Muscle of back (tissue), 11 donors: ENCODE results near the gene CACNA2D3. TPM values are rescaled to one million over a fixed set of nuclear protein-coding genes. Genes with fewer than 3 reads are reported as not detected.
"Not testable (repeated sequence)": the region's sequence is repeated elsewhere in the genome, so short reads cannot be mapped to it uniquely, and the experiment has no call there.

Experiments used
- DNase-seq, 3 donors: peaks; one replicate each; pipeline versions ENCODE4 v3.0.0 to v3.0.0-alpha.2; 2013
- polyA plus RNA-seq, 10 donors: library from polyadenylated mRNA; unstranded; fragments of 120-200 nt; gene quantifications; one replicate each; pipeline ENCODE4 v1.2.1, GENCODE V29; 2013; ENCODE audit not compliant: insufficient read length in 10 of 10

CACNA2D3 gene
- polyA plus RNA-seq, 10 donors = 1.0 to 2.9 (median 1.9) TPM

DNA sequence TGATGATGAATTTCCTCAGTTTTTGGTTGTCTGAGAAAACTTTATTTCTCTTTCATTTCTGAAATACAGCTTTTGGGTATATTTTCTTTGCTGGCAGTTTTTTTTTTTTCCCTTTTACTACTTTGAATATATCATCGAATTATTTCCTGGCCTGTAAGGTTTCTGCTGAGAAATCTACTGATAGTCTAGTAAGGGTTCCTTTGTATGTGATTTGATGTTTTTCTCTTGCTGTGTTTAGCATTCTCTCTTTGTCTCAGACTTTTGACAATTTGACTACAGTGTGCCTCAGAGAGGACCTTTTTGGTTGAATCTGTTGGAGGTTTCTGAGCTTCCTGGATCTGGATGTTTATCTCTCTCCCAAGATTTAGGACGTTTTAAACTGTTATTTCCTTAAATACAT is 336.0 kb downstream of the CACNA2D3 start:
- DNase-seq = no peak

DNA sequence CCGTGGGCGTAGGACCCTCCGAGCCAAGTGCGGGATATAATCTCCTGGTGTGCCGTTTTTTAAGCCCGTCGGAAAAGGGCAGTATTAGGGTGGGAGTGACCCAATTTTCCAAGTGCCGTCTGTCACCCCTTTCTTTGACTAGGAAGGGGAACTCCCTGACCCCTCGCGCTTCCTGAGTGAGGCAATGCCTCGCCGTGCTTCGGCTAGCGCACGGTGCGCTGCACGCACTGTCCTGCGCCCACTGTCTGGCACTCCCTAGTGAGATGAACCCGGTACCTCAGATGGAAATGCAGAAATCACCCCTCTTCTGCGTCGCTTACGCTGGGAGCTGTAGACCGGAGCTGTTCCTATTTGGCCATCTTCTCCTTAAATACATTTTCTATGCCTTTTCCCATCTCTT is 342.2 kb downstream of the CACNA2D3 start:
- DNase-seq = not testable (repeated sequence)

DNA sequence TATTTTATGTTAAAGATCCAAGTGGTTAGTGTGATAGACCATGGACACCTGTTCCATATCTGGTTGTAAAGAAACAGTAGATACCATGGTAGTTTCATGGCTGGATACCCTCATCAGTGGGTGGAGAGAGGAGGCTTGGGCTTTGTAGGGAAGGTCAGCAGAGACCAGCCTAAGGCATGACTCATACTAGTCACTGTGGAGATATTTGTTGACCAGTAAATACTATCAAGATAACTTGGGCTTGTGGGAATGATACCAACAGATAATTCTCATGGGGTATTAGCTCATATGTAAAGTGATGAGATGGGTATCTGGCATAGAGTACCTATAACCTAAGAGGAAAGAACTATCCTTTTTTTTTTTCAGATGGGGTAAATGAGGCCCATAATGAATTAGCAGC is 354.5 kb downstream of the CACNA2D3 start:
- DNase-seq = no peak

DNA sequence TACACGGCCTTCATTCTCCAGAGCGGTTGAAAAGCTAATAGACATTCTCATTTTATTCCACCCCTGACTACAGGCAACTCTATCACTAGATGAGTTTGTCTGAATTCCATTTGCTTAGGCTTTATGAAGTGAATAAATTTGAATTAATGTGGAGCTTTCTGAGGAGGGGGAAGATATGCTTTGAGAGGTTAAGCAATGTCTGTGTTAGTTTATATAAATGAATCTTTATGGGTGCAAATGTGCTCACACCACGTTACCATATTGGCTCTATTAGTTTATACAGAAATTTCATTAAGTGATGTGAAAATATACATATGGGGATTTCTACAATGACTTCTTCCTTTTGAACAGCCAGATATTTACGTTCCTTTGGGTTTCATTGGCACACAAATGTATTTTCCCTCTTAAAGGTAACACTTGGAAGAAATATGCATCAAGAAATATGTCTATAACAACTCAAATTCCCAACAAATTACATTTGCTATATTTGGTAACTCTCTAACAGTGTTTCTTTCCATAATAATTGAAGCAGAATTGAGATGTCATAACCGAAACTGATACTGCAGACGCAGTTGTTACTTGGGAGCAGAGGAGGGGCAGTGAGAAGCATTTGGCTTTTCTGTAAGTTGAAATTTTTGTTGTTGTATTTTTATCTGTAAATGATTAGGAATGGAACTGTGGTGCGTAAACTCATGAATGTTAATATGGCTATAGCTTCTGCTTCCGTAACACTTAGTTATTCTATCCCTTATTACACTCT is 359.4 kb downstream of the CACNA2D3 start:
- DNase-seq = peak in 1 of 3 donors; percentile 9

DNA sequence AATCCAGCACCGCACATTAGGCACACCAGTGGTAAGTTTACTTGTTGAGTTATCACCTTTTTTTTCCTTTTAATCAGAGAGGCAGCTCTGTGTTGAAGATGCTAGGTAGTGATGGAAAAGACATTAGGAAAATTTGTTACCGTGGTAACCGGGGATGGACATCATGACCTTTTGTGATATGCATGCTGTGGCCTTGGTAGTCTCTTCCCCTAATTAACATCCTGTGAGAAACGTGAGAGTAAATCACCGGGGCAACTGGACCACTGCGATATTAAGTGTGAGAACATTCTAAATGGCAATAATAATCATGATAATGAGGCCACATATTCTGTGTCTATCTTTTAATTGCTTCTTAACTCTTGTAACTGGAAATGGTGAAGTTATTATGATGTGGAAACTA is 362.0 kb downstream of the CACNA2D3 start:
- no peak for DNase-seq

DNA sequence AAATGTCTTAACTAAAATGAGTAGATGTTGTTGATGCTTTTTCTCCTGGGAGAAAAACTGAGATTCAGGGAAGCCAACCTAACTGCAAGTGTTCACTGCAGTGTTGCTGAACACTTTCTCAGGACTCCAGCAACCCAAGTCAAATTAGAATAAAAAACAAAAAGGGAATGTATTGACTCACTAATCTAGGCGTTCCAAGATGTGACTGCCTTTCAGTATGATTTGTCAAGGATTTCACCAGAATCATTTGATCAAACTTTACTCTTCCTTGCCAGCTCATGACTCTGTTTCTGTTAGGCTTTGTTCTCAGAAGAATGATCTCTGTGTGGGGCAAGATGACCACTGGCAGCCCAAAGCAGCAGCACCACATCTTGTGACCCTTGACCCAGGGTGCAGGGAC is 364.0 kb downstream of the CACNA2D3 start:
- no peak for DNase-seq

DNA sequence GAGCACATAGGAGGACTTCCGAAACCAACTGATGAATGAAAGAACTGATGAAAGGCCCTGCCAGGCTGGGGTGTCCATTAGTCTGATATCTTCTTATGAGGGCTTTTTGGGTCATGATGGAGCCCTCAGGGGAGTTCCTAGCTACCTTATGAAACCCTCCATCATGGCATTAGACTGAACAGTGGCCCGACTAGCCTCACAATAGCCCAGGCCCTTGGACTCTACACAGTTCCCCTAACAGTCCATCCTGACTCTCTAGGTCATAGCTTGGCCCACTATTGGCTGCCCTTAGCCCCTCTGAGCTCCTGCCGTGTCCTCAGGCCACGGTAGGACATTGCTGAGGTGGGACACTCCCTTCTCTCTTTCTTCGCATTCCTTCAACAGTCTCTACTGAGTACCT is 365.9 kb downstream of the CACNA2D3 start:
- no peak for DNase-seq

DNA sequence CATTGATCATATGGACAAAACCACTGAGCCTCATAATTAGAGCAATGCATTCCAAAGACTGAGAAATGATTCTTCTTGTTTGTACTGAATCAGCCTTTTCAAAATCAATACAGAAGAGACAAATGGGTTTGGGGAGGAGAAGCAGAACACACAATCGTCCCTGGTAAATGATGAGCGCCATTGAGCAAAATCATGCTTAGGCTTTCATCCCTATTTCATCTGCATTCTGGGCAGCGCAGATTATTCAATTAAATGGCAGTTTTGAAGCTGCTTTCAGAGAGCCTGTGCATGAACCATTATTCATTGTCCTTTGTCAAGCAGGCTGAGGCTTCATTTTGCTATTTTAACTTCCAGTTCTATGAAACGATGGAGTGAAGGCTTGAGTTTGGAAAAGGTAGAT is 371.9 kb downstream of the CACNA2D3 start:
- no peak for DNase-seq

DNA sequence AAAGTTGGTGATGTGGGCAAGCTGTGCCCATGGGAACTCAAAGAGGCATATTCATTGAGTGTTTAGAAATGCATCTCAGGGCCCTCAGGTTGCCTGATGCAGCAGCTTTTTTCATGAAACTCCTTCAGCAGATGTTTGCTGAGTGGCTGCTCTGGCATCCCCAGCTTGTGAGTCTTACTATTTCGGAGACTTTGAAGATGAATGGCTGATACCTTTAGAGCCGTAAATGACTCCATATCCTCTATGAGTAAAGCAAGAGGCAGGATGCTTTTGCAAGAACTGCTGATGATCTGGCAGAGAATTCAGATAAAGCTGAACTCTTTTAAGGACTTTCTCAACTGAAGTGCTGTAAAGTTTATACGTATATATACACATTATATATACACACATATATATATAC is 384.3 kb downstream of the CACNA2D3 start:
- no peak for DNase-seq

DNA sequence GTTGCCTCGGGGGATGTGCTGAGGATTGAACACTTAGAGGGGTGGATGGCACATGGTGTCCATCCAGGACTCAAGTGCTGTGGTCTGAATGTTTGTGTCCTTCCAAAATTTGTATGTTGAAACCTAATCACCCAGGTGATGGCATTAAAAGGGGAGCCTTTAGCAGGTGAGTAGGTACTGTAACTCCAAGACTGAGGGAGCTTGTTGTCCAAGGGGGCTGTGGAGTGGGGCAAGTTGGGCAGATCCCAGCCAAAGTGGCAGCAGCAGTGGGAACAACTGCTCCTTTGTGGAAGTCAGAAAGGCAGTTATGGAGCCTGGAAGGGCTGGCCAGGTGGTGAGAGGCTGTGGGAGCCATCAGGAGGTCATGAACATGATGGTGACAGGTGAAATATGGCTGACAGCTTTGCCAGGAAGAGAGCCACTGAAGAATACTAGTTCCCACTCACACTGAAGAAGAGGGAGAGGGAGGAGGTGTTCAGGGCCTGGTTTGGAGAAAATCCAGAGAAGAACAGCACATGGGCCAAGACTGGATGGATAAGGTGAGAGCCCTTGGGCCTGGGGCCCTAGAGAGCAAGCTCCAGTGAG is 385.6 kb downstream of the CACNA2D3 start:
- no peak for DNase-seq

DNA sequence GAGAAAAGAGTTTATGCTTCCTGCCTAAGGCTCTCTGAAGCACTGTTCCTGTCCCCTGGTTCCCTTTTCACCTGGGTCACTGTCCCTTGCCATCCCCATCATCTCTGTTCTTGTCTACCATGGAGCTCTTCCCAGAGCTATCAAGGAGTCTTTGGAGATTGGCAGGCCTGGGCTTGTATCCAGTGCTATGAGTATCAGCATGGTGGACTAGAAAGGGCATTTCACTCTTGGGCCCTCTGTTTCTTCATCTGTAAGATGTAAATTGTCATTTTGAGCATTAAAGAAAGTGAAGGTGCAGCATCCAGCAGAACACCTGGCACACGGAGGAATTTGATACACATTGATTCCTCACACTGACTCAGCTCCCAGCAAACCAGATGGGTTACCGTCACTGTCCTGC is 388.2 kb downstream of the CACNA2D3 start:
- DNase-seq = no peak

DNA sequence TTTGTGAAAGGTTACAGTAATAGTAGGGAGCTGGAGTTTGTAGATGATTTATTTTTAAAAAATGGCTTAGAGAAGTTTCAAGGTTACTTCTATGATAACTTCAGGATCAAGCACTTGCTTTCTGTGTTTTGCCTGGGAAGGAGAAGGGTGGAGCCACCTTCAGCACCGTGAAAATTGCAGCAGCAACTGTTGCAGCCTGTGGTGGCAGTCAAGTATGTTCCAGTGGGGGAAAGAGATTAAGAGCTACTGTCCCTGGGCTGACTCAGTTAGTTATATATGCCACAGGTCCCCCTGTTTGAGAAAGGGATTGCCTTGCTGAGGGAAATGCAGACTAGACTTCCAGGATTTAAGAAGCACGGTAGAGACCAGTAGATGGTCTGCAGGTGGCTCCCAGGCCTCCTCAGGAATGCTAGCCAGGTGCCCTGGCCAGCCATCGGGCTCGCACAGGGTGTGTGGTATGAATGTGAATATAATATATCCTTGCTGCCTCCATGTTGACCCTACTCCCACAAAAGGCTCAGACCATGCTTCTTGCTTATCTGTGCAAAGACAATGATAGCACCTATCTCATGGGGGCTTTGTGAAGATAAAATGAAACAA is 389.5 kb downstream of the CACNA2D3 start:
- DNase-seq = no peak

DNA sequence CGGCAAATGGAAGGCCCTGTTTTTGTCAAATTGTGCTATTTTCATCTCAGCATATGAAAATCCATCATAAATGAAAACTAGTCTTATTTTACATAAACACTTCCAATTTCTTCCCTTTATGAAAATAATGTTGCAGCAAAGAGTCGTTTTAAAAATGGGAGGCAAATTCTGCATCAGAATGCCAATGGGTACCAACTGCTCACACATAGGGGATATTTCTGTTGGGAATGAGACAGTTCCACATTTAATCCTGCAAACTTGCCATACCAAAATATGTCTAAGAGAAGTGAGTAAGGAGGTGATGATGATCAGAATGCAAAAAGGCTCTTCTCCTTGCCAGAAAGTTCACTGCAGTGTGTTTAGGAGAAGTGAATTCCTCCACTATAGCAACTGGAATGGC is 391.7 kb downstream of the CACNA2D3 start:
- DNase-seq = no peak

DNA sequence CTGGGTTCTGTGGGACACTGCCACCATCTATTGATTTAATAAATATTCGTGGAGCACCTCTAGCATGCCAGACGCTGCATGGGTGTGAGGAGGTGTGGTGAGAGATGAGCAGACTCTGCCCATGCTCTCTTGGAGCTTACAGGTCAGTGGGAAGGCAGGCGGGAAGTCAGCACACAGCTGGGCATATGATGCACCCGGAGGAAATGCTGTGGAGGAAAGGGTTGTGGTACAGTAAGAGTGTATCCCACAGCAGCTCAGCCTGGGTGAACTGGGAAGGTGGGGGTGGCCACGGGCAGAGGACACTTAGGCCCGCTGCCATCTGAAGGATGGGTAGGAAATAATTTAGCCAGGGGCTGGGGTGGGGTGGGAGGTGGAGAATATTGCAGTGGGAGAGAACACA is 392.1 kb downstream of the CACNA2D3 start:
- no peak for DNase-seq

DNA sequence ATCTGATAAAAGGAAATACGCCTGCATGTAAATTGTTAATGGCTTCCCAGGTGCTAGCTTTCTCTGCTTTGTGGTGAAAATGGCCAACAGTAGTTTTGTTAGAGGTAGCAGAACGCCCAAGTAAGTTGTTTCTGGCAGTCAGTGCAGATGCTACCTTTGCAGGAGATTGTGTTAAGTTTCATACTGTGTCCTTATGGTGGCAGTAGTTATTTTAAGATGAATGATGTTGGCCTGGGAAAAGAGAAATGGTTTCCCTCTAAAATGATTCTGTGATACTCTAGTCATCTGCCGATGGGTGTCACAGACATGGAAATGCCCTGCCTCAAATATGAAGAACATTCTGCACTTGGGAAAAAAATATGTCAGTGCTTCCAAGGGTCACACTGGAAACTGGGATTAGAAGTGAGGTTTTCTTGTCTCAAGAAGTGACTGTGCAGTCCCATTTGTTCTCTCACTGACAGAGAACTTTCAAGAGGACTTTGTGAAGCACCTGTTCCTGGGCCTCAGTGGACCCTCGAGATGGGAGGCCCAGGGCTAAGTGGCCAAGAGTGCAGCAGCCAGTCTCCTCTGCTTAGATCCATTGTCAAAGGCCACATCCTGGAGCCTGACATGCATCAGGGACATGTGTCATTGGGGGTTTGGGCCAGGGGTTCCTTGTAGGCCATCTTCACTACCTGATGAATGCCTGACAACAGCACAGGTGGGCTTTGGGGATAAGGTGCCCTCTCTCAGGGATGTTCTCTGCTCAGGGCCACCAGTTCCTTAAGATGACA is 393.3 kb downstream of the CACNA2D3 start:
- DNase-seq = peak in 1 of 3 donors; percentile 8

DNA sequence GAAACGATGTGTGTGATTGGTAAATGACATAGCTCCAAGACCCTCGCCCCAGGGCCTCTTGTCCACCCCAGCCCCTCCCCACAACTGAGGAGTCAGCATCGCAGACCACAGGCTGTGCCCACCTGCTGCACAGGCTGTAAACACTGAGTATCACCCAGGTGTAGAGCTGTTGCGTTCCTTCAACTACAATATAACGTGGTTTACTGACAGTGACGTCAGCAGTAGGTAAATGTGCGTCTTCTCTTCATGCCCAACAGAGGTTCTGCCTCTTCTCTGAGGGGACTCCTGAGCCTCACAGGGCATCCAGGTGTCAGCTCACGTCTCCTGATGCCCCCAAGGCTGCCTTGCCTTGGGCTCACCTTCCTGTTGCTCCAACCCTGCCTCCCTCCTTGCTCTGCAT is 395.1 kb downstream of the CACNA2D3 start:
- no peak for DNase-seq

DNA sequence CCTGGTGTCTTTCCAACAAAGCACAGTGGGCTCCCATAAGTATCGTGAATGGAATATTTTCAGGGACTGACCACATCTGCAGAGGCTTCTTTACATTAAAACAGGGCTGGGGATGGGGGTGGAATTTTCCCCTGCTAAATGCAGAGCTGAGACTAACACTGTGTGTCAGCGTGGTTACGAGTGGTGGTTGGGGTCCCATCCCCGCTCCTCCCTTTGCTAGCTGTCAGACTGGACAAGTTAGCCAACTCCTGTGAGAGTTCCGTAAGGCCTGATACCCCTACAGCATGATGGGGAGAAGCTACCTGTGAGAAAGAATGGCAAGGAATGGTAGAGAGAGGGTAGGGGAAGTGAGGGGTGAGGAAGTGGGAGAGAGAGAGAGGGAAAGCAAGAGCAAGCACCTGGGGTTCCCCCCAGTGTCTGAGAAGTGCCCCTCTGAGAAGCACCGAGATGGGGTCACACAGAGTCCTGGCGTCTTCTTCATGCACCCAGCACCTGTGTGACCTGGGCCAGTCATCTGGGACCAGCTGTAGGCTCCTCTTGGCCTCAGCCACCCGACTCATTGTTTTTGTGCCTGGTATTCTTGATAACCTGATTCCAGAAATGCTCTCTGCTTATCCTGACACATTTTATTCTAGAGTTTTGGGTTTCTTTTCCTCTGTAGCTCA is 395.8 kb downstream of the CACNA2D3 start:
- no peak for DNase-seq

DNA sequence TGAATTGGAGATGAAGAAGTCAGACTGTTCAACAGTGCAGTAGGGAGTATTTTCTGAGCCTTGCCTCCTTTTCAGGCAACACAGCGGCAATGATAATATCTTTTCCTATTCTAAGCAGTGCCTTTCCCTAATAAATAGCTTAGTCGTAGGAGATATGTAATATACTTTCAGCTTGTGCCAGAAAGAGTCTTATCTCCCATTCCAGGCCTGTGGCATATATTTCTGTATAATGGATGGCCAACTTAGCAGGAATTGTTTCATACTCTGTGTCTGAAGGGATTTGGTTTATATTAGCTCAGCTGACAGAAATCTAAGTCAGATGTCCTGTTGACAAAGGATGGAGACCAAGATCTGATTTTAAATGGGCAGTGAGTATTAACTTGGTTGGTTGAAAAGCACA is 397.1 kb downstream of the CACNA2D3 start:
- no peak for DNase-seq

DNA sequence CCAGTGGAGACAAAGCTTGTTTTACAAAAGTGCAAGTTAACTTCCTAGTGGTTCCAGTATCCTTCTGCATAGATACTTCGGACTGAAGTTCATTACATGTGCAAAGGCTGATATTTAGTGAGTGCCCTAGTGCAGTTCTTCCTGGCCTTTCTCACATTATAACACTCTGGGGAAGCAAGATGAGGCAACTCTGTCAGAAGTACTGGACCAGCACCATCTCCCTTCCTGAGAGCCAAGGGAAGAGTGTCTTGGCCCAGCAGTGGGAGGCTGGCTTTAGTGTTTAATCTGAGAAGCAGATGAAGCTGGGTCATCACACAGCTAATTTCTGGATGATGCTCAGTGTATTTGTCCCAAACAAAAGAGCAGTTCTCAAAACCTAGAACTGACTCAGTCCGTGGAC is 397.7 kb downstream of the CACNA2D3 start:
- no peak for DNase-seq

DNA sequence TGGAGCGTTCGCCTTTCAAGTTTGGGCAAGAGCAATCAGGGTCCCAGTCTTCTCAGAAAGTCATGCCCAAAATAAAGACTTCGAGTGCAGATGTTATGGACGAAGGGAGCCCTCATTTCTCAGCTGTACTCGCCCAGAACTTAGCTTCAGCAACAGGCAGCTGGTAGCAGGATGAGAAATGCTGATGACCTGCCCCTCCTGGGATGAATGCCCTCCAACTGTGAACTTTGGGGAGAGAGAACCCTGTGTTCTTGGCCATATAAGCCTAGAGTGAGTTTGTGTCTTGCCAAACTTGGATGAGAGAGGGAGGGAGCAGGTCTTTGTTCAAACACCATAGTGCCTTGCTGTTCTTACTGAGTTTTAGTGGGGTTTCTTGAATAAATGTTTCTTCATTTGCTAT is 405.2 kb downstream of the CACNA2D3 start:
- no peak for DNase-seq

DNA sequence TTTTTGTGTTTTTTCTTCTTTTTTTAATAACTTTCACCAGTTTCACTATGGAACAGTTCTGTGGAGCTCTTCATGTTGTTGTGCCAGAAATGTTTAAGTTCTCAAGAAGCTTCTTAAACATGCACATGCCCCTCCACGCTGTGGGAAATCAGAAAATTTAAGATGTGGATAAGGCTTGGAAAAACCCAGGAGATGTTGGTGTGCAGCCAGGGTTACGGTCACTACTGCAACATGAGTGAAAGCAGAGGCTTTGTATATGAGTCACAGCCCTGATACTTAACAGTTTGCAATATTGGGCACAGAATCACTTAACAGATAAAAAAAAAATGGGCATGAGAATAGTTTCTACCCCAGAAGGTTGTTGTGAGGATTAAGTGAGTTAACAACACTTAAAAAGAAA is 405.6 kb downstream of the CACNA2D3 start:
- peak in 1 of 3 donors; percentile 16 for DNase-seq

DNA sequence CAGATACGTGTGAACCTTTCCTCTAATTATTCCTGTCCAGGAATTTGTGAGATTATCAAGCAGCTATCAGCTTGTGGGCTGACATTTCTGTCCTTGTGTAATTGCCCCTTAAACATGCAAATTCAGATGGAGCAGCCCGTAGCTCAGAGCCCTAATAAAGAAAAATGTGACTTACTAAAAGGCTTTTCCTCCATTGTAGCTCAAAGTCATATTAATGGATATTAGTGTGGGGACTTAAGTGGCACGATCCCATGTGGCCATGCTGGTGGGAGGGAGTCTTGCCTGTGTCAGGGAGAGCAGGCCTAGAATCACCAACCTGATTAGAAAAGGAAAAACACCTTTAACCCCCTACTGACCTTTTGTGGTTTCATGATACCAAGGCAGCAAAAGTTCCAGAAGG is 406.3 kb downstream of the CACNA2D3 start:
- DNase-seq = no peak
